HepG2 (cell line): ENCODE measurements around the gene TXNL4A. TPM values are rescaled to one million over a fixed set of nuclear protein-coding genes. Genes with fewer than 3 reads are reported as not detected.

ENCODE experiments used
- FOXP1 ChIP-seq, 2 experiments: fragments of 450-650 bp in 1 of 2; IDR thresholded peaks; 2 replicates each; pipeline ENCODE4 v1.6.1; 2017 to 2018; ENCODE audit warnings: antibody characterized with exemption in 1 of 2
- KLF6 ChIP-seq: IDR thresholded peaks from 2 replicates; pipeline ENCODE4 v1.8.0; 2016; ENCODE audit warnings: missing biosample characterization, missing genetic modification reagents
- NFAT5 ChIP-seq: sonication (generic); formaldehyde crosslinking; IDR thresholded peaks from 2 replicates; pipeline ENCODE4 v1.4.0; 2020; ENCODE audit warnings: missing genetic modification reagents
- NFKBIZ ChIP-seq: IDR thresholded peaks from 2 replicates; pipeline ENCODE4 v1.6.1; 2018; ENCODE audit warnings: missing genetic modification reagents, missing compliant biosample characterization
- NFRKB ChIP-seq: fragments of 450-650 bp; IDR thresholded peaks from 2 replicates; pipeline ENCODE4 v1.6.1; 2017
- SMARCE1 ChIP-seq: fragments of 450-650 bp; IDR thresholded peaks from 2 replicates; pipeline ENCODE4 v1.6.1; 2017; ENCODE audit warnings: borderline replicate concordance
- ZBTB40 ChIP-seq, 2 experiments: fragments of 450-650 bp in 1 of 2; sonication (generic) in 1 of 2; formaldehyde crosslinking in 1 of 2; IDR thresholded peaks; 2 replicates each; pipeline versions ENCODE4 v1.6.1 to v1.8.0; 2016 to 2022; ENCODE audit warnings: antibody characterized with exemption in 1 of 2, mild to moderate bottlenecking in 1 of 2, missing genetic modification reagents in 1 of 2
- ZFY ChIP-seq: sonication (generic); formaldehyde crosslinking; IDR thresholded peaks from 2 replicates; pipeline ENCODE4 v1.4.0; 2020; ENCODE audit warnings: missing genetic modification reagents
- ZNF20 ChIP-seq: sonication (generic); formaldehyde crosslinking; IDR thresholded peaks from 2 replicates; pipeline ENCODE4 v1.4.0; 2020; ENCODE audit warnings: mild to moderate bottlenecking, moderate library complexity, missing genetic modification reagents
- ZSCAN22 ChIP-seq: sonication (generic); formaldehyde crosslinking; IDR thresholded peaks from 2 replicates; pipeline ENCODE4 v1.4.0; 2020; ENCODE audit warnings: mild to moderate bottlenecking, missing genetic modification reagents
- polyA plus RNA-seq, 8 experiments: library from polyadenylated mRNA; depleted of rRNA in 3 of 8; stranded (reverse) in 7 of 8; unstranded in 1 of 8; fragments of >200 nt; fragmentation: Illumina TruSeq in 4 of 8; extraction: Trizol in 4 of 8; gene quantifications; 2 replicates each; pipeline versions ENCODE4 v1.2.1 to v1.2.3, GENCODE V29; 2011 to 2016; ENCODE audit warnings: low read depth in 4 of 8, missing spikeins in 1 of 8, mixed read lengths in 1 of 8; ENCODE audit not compliant: insufficient read depth in 1 of 8
- total RNA-seq, 5 experiments: library from RNA; depleted of rRNA; stranded (reverse); fragments of >200 nt; fragmentation: Illumina TruSeq; extraction: Trizol; gene quantifications; 2 replicates each; pipeline ENCODE4 v1.2.3, GENCODE V29; 2016; ENCODE audit warnings: low read depth in 1 of 5

Gene TXNL4A
- total and polyA plus RNA-seq, 2 of the 13 experiments (the other 11 are each of a cell fraction or from before 2014, with no cell fraction given): 172 to 202 TPM

- TF ChIP-seq ZBTB40 (IDR thresholded peaks at IDR 0.05) (no peak), ZBTB40 (CRISPR knock-in tag; IDR thresholded peaks at IDR 0.05) (peak; percentile 40; the same call in 1 of the 2 replicates), SMARCE1 (no peak), ZFY (CRISPR knock-in tag) (peak; percentile 89), NFKBIZ (CRISPR knock-in tag) (no peak; the same call in 1 of the 2 replicates), NFRKB (no peak), FOXP1 (IDR thresholded peaks at IDR 0.05) (no peak), FOXP1 (CRISPR knock-in tag; IDR thresholded peaks at IDR 0.05) (no peak), KLF6 (CRISPR knock-in tag) (peak; percentile 54; the same call in 1 of the 2 replicates), ZNF20 (CRISPR knock-in tag) (no peak), ZSCAN22 (CRISPR knock-in tag) (no peak), NFAT5 (CRISPR knock-in tag) (no peak)
These were observed at the start of gene TXNL4A (continued) for GRCh38 chr18:79988451-79989194.
